ENCODE data around the gene RRM1. TPM values are rescaled to one million over a fixed set of nuclear protein-coding genes. Genes with fewer than 3 reads are reported as not detected.
"Not testable (repeated sequence)": the region's sequence is repeated elsewhere in the genome, so short reads cannot be mapped to it uniquely, and the experiment has no call there.

The RRM1 gene
- polyA plus RNA-seq, 1 donor, result 37.7 TPM

- no peak for DNase-seq
These were observed 11.4 kb upstream of the RRM1 start for GRCh38 chr11:4083198-4083597.

GRCh38 chr11:4084406-4085125 is 10.0 kb upstream of the RRM1 start:
- no peak for DNase-seq

- DNase-seq, result no peak
These were observed 9.0 kb upstream of the RRM1 start for GRCh38 chr11:4085575-4085974.

- no peak for DNase-seq
These were observed 7.8 kb upstream of the RRM1 start for GRCh38 chr11:4086575-4087353.

- DNase-seq, result no peak
These were observed 7.0 kb upstream of the RRM1 start for GRCh38 chr11:4087551-4087950.

GRCh38 chr11:4090258-4090657 is 4.3 kb upstream of the RRM1 start:
- no peak for DNase-seq

- DNase-seq, result no peak
These were observed 2.6 kb upstream of the RRM1 start for GRCh38 chr11:4092026-4092425.

GRCh38 chr11:4093519-4094347 is 866 bp upstream of the RRM1 start:
- no peak for DNase-seq

- DNase-seq, result peak; percentile 11
These were observed 1.1 kb downstream of the RRM1 start for GRCh38 chr11:4095509-4096230.

- no peak for DNase-seq
These were observed 3.5 kb downstream of the RRM1 start for GRCh38 chr11:4098026-4098621.

GRCh38 chr11:4102711-4103110 is 8.1 kb downstream of the RRM1 start:
- DNase-seq, result no peak

- DNase-seq, result no peak
These were observed 8.7 kb downstream of the RRM1 start for GRCh38 chr11:4103269-4103668.

GRCh38 chr11:4105916-4106315 is 11.3 kb downstream of the RRM1 start:
- DNase-seq, result no peak

- no peak for DNase-seq
These were observed 17.2 kb downstream of the RRM1 start for GRCh38 chr11:4111834-4112233.

GRCh38 chr11:4115128-4115527 is 20.5 kb downstream of the RRM1 start:
- no peak for DNase-seq

GRCh38 chr11:4118107-4118506 is 23.5 kb downstream of the RRM1 start:
- DNase-seq, result no peak

GRCh38 chr11:4123218-4123617 is 28.6 kb downstream of the RRM1 start:
- no peak for DNase-seq

- DNase-seq, result no peak
These were observed 30.5 kb downstream of the RRM1 start for GRCh38 chr11:4125141-4125540.

- DNase-seq, result no peak
These were observed 32.8 kb downstream of the RRM1 start for GRCh38 chr11:4127357-4127756.

GRCh38 chr11:4130219-4130618 is 35.6 kb downstream of the RRM1 start:
- not testable (repeated sequence) for DNase-seq

GRCh38 chr11:4134806-4135205 is 40.2 kb downstream of the RRM1 start:
- DNase-seq, result no peak

GRCh38 chr11:4138497-4138896 is 43.9 kb downstream of the RRM1 start:
- DNase-seq, result no peak

Data from hindlimb muscle (tissue), 1 donor.